ENCODE results near the gene MFSD12. TPM values are rescaled to one million over a fixed set of nuclear protein-coding genes. Genes with fewer than 3 reads are reported as not detected.

Gene MFSD12
- total RNA-seq, 1 experiment from 2014 or later = 131 TPM

DNA sequence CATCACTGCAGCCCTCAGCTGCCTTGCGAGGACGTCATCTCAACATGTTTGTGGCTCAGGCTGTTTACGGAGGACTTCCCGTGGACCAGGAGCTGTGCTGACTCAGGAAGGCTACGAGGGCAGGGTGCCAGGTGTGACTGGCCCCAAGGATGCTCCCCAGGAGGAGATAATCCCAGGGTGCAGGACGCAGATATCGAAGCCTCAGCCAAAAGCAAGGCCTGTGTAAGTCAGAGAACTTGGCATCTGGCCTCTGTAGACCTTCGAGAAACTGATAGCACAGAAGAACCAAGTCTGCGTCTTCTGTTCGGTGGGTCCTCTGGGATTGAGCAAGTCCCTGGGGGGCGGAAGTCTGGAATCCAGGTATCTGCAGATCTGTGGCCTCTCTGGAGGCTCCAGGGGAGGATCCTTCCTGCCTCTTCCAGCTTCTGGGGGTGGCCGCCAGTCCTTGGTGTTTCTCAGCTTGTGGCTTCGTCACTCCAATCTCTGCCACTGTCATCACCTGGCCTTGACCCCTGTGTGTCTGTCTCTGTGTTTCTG is 54.3 kb downstream of the MFSD12 start (continued):
- TF ChIP-seq, protein P1, sequence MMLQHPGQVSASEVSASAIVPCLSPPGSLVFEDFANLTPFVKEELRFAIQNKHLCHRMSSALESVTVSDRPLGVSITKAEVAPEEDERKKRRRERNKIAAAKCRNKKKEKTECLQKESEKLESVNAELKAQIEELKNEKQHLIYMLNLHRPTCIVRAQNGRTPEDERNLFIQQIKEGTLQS (IDR thresholded peaks at IDR 0.05) = no peak
- no peak for TF ChIP-seq FOSL1 (IDR thresholded peaks at IDR 0.05; ENCODE audit: low read depth)
- TF ChIP-seq EZH2 (IDR thresholded peaks at IDR 0.05) = no peak

DNA sequence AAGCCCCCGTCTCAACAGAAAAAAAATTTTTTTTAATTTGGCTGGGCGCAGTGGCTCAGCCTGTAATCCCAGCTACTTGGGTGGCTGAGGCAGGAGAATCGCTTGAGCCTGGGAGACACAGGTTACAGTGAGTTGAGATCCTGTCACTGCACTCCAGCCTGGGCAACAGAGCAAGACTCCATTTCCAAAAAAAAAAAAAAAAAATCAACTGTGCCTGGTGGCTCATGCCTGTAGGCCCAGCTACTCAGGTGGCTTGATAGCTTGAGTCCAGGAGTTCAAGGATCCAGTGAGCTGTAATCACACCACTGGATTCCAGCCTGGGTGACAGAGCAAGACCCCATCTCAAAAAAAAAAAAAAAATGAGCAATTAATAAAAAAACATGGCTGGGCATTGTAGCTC is 55.6 kb downstream of the MFSD12 start:
- Histone ChIP-seq H3K36me3 (ENCODE audit: control insufficient read depth in 1 of 2, insufficient read depth in 2 of 2, low read length in 2 of 2) (peaks cover 0 to under 1% of the 10 kb centered on the region in 2 experiments; a peak in 1 of 4 replicates), H3K79me2 (ENCODE audit: insufficient read depth, low read length) (peaks cover 42% of the 10 kb centered on the region), H3K27ac (ENCODE audit: low read depth, low read length) (no peak overlapping the region; the same call in 1 of the 2 replicates), H3K4me3 (replicated peaks in 1 of 2; ENCODE audit: low read depth in 1 of 2, low read length in 2 of 2) (no peak overlapping the region), H3K27me3 (ENCODE audit: insufficient read depth, low read length) (no peaks in the 10 kb centered on the region), H4K20me1 (ENCODE audit: insufficient read depth) (no peaks in the 10 kb centered on the region), H3K9me3 (ENCODE audit: control insufficient read depth in 1 of 2, insufficient read depth in 1 of 2, low read depth in 1 of 2, low read length in 2 of 2) (no peaks in the 10 kb centered on the region), H3K4me2 (ENCODE audit: low read length) (no peak overlapping the region), H2AFZ (ENCODE audit: low read depth, low read length, poor library complexity, severe bottlenecking) (no peak overlapping the region), H3K9ac (ENCODE audit: low read length) (no peak overlapping the region), H3K9me2 (ENCODE audit: insufficient read depth) (no peaks in the 10 kb centered on the region), H3K4me1 (ENCODE audit: control insufficient read depth in 1 of 2, insufficient read depth in 2 of 2, low read length in 2 of 2) (peaks cover 15 to 27% of the 10 kb centered on the region in 2 experiments; a peak in 3 of 4 replicates)
- ATAC-seq = no peak
- DNase-seq (ENCODE audit: low read depth, low spot score) = no peak
- TF ChIP-seq, protein P1 (IDR thresholded peaks at IDR 0.05) = no peak
- TF ChIP-seq ELF1 (IDR thresholded peaks at IDR 0.05; ENCODE audit: borderline replicate concordance, low read depth) (no peak), YY1 (IDR thresholded peaks at IDR 0.05; ENCODE audit: extremely low read depth, insufficient replicate concordance, low read depth, low read length) (no peak), CBX3 (IDR thresholded peaks at IDR 0.05; ENCODE audit: low read depth) (no peak), EZH2phosphoT487 (IDR thresholded peaks at IDR 0.05; ENCODE audit: borderline replicate concordance) (no peak), EGR1 (IDR thresholded peaks at IDR 0.05; ENCODE audit: low read depth) (no peak), SRF (IDR thresholded peaks at IDR 0.05; ENCODE audit: low read depth) (no peak), EZH2 (IDR thresholded peaks at IDR 0.05) (no peak), JUND (IDR thresholded peaks at IDR 0.05) (no peak)
- intact Hi-C loops (cut with micrococcal nuclease) = no loop called here
- ChIA-PET RAD21 (ENCODE audit: low non-redundant PET in 1 of 2, low total read pairs in 2 of 2, uncharacterized antibody in 2 of 2, unreplicated experiment in 2 of 2) (no interaction called here), CTCF (interaction anchor here (1.0 to 2.6 kb wide), 2 partner anchors 17 to 197 kb away, joined by 5 to 7 read pairs; no protein-coding TSS in a partner anchor), POLR2A (no interaction called here)
- BruUV-seq (replicated peaks) = no TSS peak
